Retina (tissue), 1 donor: ENCODE results near the gene ATP5ME.
"Not testable (repeated sequence)": the region's sequence is repeated elsewhere in the genome, so short reads cannot be mapped to it uniquely, and the experiment has no call there.

Source experiments
- DNase-seq: peaks from one replicate; pipeline ENCODE4 v3.0.0-alpha.2; 2016

Gene ATP5ME

GRCh38 chr4:653831-654502 lies 20.1 kb downstream of the ATP5ME start:
- peak; percentile 1 for DNase-seq

- DNase-seq, result peak; percentile 12
These were observed 20.8 kb downstream of the ATP5ME start for GRCh38 chr4:653080-653821.

GRCh38 chr4:651884-652642 lies 22.0 kb downstream of the ATP5ME start:
- no peak for DNase-seq

GRCh38 chr4:650951-651883 lies 22.9 kb downstream of the ATP5ME start:
- DNase-seq, result peak; percentile 70

- DNase-seq, result no peak
These were observed 23.6 kb downstream of the ATP5ME start for GRCh38 chr4:650461-650860.

GRCh38 chr4:649751-650310 lies 24.2 kb downstream of the ATP5ME start:
- DNase-seq, result peak; percentile 5

- peak; percentile 2 for DNase-seq
These were observed 24.8 kb downstream of the ATP5ME start for GRCh38 chr4:649293-649625.

- peak; percentile 19 for DNase-seq
These were observed 25.3 kb downstream of the ATP5ME start for GRCh38 chr4:648579-649292.

- peak; percentile 2 for DNase-seq
These were observed 26.6 kb downstream of the ATP5ME start for GRCh38 chr4:647481-647880.

- DNase-seq, result peak; percentile 4
These were observed 27.6 kb downstream of the ATP5ME start for GRCh38 chr4:646460-646859.

- DNase-seq, result not testable (repeated sequence)
These were observed 31.7 kb downstream of the ATP5ME start for GRCh38 chr4:642366-642765.

GRCh38 chr4:637536-638280 lies 36.4 kb downstream of the ATP5ME start:
- peak; percentile 78 for DNase-seq

GRCh38 chr4:636628-637159 lies 37.4 kb downstream of the ATP5ME start:
- DNase-seq, result peak; percentile 47

GRCh38 chr4:635851-636627 lies 38.0 kb downstream of the ATP5ME start:
- no peak for DNase-seq

- not testable (repeated sequence) for DNase-seq
These were observed 38.8 kb downstream of the ATP5ME start for GRCh38 chr4:635066-635835.

- no peak for DNase-seq
These were observed 39.5 kb downstream of the ATP5ME start for GRCh38 chr4:634599-634985.

- DNase-seq, result no peak
These were observed 40.0 kb downstream of the ATP5ME start for GRCh38 chr4:633976-634598.

- DNase-seq, result no peak
These were observed 40.7 kb downstream of the ATP5ME start for GRCh38 chr4:633406-633805.

GRCh38 chr4:632926-633325 lies 41.1 kb downstream of the ATP5ME start:
- no peak for DNase-seq
